OCI-LY1 (cell line): ENCODE data around the gene PSAPL1.

Experiments
- EZH2 ChIP-seq: fragments of 200-600 bp; sonication (generic), shearing (Covaris generic); IDR thresholded peaks from 2 replicates; pipeline ENCODE4 v1.8.0; 2017; ENCODE audit warnings: borderline replicate concordance, mixed run types, mild to moderate bottlenecking, antibody characterized with exemption, low read length, moderate library complexity, mixed read lengths
- TF ChIP-seq, protein P1 (sequence below): fragments of 200-600 bp; sonication (generic), shearing (Covaris generic); IDR thresholded peaks from 2 replicates; pipeline ENCODE4 v1.5.1; 2017; ENCODE audit warnings: mild to moderate bottlenecking, antibody characterized with exemption, low read length, moderate library complexity, mixed read lengths

DNA sequence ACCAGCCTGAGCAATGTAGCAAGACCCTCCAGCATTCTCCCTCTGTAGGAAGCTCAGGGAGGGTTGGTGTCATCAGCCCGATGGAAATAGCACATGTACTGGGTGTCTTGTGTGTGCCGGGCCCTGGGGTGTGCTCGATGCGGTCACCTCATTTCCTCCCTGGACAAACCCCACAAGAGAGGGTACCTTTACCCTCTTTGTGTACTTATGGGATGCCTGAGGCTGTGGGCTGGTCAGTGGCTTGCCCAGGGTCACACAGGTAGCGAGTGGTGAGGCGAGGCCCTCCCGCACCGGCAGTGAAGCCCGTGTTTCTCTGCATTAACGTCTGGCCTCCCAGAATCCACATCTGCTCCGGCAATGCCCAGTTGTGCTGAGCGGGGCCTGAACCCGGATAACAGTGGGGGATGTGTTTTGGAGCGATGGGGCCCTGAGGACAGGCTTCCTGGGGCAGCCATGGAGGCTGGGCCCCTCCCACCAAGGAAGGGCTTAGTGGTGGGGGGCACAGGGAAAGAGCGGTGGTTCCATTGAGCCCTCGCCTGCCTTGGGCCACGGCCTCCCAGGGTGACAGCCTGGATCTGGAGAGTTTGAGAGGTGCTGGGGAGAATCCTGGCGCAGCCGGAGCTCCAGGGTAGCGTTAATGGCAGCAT lies 8.1 kb downstream of the PSAPL1 start:
- TF ChIP-seq, protein P1, sequence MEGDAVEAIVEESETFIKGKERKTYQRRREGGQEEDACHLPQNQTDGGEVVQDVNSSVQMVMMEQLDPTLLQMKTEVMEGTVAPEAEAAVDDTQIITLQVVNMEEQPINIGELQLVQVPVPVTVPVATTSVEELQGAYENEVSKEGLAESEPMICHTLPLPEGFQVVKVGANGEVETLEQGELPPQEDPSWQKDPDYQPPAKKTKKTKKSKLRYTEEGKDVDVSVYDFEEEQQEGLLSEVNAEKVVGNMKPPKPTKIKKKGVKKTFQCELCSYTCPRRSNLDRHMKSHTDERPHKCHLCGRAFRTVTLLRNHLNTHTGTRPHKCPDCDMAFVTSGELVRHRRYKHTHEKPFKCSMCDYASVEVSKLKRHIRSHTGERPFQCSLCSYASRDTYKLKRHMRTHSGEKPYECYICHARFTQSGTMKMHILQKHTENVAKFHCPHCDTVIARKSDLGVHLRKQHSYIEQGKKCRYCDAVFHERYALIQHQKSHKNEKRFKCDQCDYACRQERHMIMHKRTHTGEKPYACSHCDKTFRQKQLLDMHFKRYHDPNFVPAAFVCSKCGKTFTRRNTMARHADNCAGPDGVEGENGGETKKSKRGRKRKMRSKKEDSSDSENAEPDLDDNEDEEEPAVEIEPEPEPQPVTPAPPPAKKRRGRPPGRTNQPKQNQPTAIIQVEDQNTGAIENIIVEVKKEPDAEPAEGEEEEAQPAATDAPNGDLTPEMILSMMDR: no peak
- no peak for TF ChIP-seq EZH2
